Embryonic facial prominence (tissue), 1 donor: Measurements from ENCODE around the gene CIROP.

Source experiments
- DNase-seq: peaks from one replicate; pipeline ENCODE4 v3.0.0-alpha.2; 2016; ENCODE audit errors: extremely low spot score

The CIROP gene

GRCh38 chr14:23129759-23130316 lies 25.0 kb upstream of the CIROP start:
- DNase-seq = no peak

- no peak for DNase-seq
Measured at GRCh38 chr14:23128969-23129758, 24.4 kb upstream of the CIROP start.

- DNase-seq = no peak
Measured at GRCh38 chr14:23127861-23128260, 23.1 kb upstream of the CIROP start.

GRCh38 chr14:23126548-23127278 lies 21.9 kb upstream of the CIROP start:
- DNase-seq = no peak

GRCh38 chr14:23125933-23126524 lies 21.2 kb upstream of the CIROP start:
- no peak for DNase-seq

GRCh38 chr14:23125011-23125410 lies 20.2 kb upstream of the CIROP start:
- no peak for DNase-seq

GRCh38 chr14:23124337-23124954 lies 19.7 kb upstream of the CIROP start:
- no peak for DNase-seq

GRCh38 chr14:23123419-23123818 lies 18.6 kb upstream of the CIROP start:
- no peak for DNase-seq

- DNase-seq = no peak
Measured at GRCh38 chr14:23122086-23122485, 17.3 kb upstream of the CIROP start.

- no peak for DNase-seq
Measured at GRCh38 chr14:23121361-23121771, 16.6 kb upstream of the CIROP start.

- peak; percentile 75 for DNase-seq
Measured at GRCh38 chr14:23120541-23121251, 15.9 kb upstream of the CIROP start.

- no peak for DNase-seq
Measured at GRCh38 chr14:23119363-23120327, 14.9 kb upstream of the CIROP start.

GRCh38 chr14:23118506-23119362 lies 13.9 kb upstream of the CIROP start, which contains the start of gene CEBPE:
Gene CEBPE, minus strand, starts transcription at chr14:23119255. Its CDS starts 164 bp downstream, at chr14:23119091.
- DNase-seq = no peak

- no peak for DNase-seq
Measured at GRCh38 chr14:23117371-23118020, 12.7 kb upstream of the CIROP start.

GRCh38 chr14:23115918-23116317 lies 11.1 kb upstream of the CIROP start:
- no peak for DNase-seq

- no peak for DNase-seq
Measured at GRCh38 chr14:23115039-23115731, 10.4 kb upstream of the CIROP start.

- DNase-seq = no peak
Measured at GRCh38 chr14:23114669-23115038, 9.9 kb upstream of the CIROP start.

GRCh38 chr14:23114120-23114458 lies 9.3 kb upstream of the CIROP start:
- DNase-seq = no peak
